CD1c-positive myeloid dendritic cell (primary cell): ENCODE data around the gene RIPK3.
A peak's percentile ranks its signal among the peaks of the same experiment; 100 is the strongest.

ENCODE experiments used
- DNase-seq: peaks from one replicate; pipeline ENCODE4 v3.0.0-alpha.2; 2016; ENCODE audit errors: extremely low spot score

RIPK3 gene

DNA sequence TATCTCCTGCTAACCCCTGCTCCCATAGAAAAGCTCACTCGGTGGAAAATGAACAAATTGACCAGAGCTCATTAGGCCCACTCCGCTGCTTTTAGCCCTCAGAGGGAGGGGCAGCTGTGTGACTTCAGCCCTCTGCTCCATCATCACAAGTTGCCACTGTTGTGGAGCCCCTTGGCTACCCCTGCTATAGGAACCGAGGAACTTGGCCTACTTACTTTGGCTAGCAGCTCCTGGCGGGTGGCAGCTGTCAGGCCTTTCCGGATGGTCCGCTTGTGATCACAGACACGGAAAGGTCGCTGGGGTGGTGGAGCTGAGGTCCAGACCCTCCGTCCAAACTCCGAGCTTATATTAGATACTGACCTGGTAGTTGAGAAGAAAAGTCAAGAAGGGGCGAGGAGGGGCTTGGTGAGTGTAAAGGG, 32.6 kb downstream of the RIPK3 start:
- no peak for DNase-seq

DNA sequence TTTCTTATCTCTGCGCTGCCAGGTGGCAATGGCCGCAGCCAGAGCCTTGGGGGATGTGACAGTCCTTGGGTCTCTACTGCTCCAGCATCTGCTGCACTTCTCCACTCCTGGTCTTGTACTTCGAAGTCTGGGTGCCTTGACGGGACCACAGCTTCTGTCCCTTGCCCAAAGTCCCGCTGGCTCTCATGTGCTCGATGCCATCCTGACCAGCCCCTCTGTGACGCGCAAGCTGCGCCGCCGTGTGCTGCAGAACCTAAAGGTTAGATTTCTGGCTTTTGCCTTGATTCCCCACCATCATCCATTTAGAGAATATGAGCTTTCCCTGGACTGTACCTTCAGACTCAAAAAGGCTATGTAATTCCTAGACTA, 35.8 kb downstream of the RIPK3 start:
- no peak for DNase-seq

GRCh38 chr14:24300326-24300980, 39.3 kb downstream of the RIPK3 start:
- DNase-seq: peak; percentile 39

DNA sequence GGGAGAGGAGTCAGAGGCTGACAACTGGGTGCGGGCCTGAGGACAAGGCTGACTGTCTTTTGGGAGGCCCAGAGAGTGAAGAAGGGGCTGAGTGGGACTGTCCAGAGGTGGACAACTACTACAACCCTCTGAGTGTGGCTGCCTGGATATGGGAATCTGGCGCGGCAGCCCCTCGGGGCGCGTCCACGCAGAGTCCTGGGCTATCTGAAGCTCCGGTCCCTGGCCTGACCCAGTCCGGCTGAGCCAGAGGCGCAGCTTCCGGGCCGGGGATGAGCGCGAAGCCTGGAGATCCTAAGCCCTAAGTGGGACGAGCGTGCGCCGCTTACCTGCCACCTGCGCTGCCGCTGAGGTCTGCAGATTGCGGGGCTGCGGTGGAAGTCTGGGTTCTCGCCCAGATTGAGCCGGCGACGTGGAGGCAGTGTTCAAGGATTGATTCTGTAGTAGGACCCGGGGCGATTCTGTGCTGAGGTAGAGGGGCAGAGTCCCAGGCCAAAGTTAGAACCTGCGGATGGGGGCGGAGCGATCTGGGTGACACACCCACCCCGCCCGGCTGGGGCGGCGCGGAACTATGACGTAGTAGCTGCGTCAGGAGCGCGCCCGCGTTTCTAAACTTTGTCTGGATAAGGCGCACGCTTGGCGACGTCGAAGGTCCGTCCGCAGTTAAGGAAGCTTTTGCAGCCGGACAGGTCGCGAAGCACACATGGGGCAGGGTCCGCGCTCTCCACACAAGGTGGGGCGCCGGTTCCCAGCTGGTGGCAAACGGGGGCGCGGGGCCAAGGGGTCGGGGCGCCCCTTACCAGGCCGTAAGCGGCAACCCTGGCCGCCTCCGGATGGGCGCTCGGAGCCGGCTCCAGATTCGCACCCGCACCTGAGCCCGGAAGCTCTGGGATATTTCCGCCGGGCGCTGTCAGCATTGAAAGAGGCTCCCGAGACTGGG, 40.3 kb downstream of the RIPK3 start, which contains the start of the genes DHRS1 and NOP9:
Gene DHRS1, minus strand, starts transcription at position 526 of the 937 bp plus-strand sequence. CDS start 674 bp downstream, outside the sequence.
Gene NOP9, plus strand, starts transcription at position 596 of the 937 bp plus-strand sequence. Its CDS starts 105 bp downstream, at position 701.
- DNase-seq: peak; percentile 97

GRCh38 chr14:24298892-24299254, 40.9 kb downstream of the RIPK3 start:
- DNase-seq: no peak

- DNase-seq: no peak
Observed at GRCh38 chr14:24297190-24297964, 42.4 kb downstream of the RIPK3 start.

- peak; percentile 83 for DNase-seq
Observed at GRCh38 chr14:24296341-24297157, 43.2 kb downstream of the RIPK3 start.

DNA sequence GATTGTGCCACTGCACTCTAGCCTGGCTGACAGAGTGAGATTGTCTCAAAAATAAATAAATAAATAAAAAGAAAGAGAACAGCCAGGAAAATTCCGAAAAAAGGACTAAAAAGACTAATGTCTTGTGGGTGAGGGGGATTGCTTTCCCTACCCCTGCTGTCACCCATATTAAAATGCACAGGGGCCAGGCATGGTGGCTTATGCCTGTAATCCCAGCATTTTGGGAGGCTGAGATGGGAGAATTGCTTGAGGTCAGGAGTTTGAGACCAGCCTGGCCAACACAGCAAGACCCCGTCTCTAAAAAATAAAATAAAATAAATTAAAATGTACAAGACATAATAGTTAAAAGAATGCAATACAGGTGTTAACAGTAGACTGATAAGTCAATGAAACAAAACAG, 46.3 kb downstream of the RIPK3 start:
- DNase-seq: no peak

DNA sequence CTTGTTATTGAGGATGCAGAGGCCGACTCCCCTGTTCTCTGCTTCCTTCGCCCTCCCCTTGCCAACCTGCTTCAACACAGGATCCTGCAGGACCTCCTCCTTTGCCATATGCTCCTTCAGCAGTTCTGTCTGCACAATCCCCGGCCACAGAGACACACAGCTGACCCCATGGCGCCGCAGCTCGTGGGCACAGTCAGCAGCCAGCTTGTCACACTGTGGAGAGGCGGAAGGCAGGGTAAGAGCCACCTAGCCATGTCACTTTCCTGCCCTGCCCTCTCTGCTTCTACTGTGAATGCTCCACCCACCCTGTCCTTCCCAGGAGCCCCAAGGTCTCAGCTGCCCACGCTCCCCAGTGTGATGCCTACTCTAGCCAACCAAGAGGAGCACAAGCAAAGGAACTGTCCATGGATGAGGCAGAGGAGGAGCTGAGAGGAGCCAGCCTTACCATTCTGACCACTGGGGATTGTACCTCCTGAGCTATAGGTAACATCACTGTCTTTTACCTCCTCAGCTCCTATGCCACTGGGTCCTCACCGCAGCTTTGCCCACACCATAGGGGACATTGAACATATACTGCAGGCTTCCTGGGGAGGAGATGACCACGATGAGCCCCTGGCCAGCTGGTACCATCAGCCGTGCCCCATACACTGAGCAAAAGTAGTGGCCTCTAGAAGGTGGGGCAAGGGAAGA, 47.5 kb downstream of the RIPK3 start:
- no peak for DNase-seq

GRCh38 chr14:24291446-24292117, 48.2 kb downstream of the RIPK3 start:
- DNase-seq: no peak

DNA sequence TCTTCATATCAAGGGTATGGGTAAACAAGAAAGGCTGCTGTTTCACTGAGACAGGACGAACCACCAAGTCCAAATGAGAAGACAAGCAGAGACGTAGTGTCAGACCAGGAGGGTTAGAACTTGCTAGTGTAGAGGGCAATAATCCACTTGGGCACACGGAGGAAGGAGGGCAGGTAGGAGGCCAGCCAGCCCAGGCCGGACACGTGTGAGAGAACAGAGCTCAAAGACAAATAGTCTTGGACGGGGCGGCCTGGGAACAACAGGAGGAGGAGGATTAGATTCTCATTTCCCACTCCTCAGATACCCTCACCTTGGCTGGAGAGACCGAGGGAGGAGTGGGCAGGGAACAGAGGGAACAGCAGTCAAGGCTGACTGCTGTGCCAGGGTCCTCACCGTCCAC, 49.0 kb downstream of the RIPK3 start:
- no peak for DNase-seq

GRCh38 chr14:24289649-24290280, 50.0 kb downstream of the RIPK3 start:
- no peak for DNase-seq

DNA sequence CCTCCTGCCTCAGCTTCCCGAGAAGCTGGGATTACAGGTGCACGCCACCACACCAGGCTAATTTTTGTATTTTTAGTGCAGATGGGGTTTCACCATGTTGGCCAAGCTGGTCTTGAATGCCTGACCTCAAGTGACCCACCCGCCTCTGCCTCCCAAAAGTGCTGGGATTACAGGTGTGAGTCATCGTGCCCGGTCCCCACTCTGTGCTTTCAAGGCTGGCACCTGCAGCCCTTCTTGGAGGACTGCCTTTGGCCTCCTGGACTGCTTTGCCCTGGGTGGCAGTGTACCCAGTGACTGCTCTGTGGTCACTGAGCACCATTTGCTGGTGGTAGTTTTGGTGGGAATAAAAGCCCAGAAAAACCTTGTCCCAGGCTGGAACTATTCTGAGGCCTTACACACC, 52.8 kb downstream of the RIPK3 start:
- no peak for DNase-seq
